ENCODE data around the gene ZNF219. TPM values are rescaled to one million over a fixed set of nuclear protein-coding genes. Genes with fewer than 3 reads are reported as not detected.

The ZNF219 gene
- total and polyA plus RNA-seq, 2 of the 13 experiments (the other 11 are each of a cell fraction or from before 2014, with no cell fraction given) = 34.5 to 36.6 TPM

- TF ChIP-seq HMGXB4 (CRISPR knock-in tag; IDR thresholded peaks at IDR 0.05; ENCODE audit: borderline replicate concordance in 1 of 2, low read depth in 1 of 2) (peak in 1 of 2 experiments; percentile 55; a peak in 2 of 4 replicates), FOXC1 (CRISPR knock-in tag; IDR thresholded peaks at IDR 0.05; ENCODE audit: borderline replicate concordance) (0 out of 2 replicates have a peak, but pooled peaks have one; percentile 24), ZNF678 (CRISPR knock-in tag; IDR thresholded peaks at IDR 0.05) (peak; percentile 31; the same call in 1 of the 2 replicates), NCOR1 (IDR thresholded peaks at IDR 0.05; ENCODE audit: borderline replicate concordance, low read length) (peak; percentile 22; the same call in 1 of the 2 replicates), JUND (CRISPR knock-in tag; IDR thresholded peaks at IDR 0.05) (no peak), SALL2 (CRISPR knock-in tag; IDR thresholded peaks at IDR 0.05) (no peak; the same call in 1 of the 2 replicates), ZNF567 (CRISPR knock-in tag; IDR thresholded peaks at IDR 0.05; ENCODE audit: borderline replicate concordance) (0 out of 2 replicates have a peak, but pooled peaks have one; percentile 44), ZNF451 (CRISPR knock-in tag; IDR thresholded peaks at IDR 0.05) (no peak), ZNF737 (CRISPR knock-in tag; IDR thresholded peaks at IDR 0.05; ENCODE audit: borderline replicate concordance) (0 out of 2 replicates have a peak, but pooled peaks have one; percentile 41), NFE2L2 (IDR thresholded peaks at IDR 0.05; ENCODE audit: low read length) (no peak), NRL (CRISPR knock-in tag; IDR thresholded peaks at IDR 0.05; ENCODE audit: borderline replicate concordance) (peak; percentile 98), MBNL3 (CRISPR knock-in tag; conservative IDR thresholded peaks at IDR 0.05) (no peak), TFE3 (CRISPR knock-in tag; IDR thresholded peaks at IDR 0.05) (no peak; the same call in 1 of the 2 replicates), GLI4 (CRISPR knock-in tag; IDR thresholded peaks at IDR 0.05; ENCODE audit: borderline replicate concordance) (no peak), ZNF709 (CRISPR knock-in tag; IDR thresholded peaks at IDR 0.05) (no peak), TRAFD1 (CRISPR knock-in tag; IDR thresholded peaks at IDR 0.05; ENCODE audit: borderline replicate concordance) (no peak), ZNF160 (CRISPR knock-in tag; IDR thresholded peaks at IDR 0.05) (no peak), TOPORS (CRISPR knock-in tag; IDR thresholded peaks at IDR 0.05) (0 out of 2 replicates have a peak, but pooled peaks have one; percentile 31), ZNF552 (CRISPR knock-in tag; IDR thresholded peaks at IDR 0.05; ENCODE audit: borderline replicate concordance) (0 out of 2 replicates have a peak, but pooled peaks have one; percentile 70), ZNF362 (CRISPR knock-in tag; IDR thresholded peaks at IDR 0.05; ENCODE audit: borderline replicate concordance) (peak; percentile 35), TCF12 (IDR thresholded peaks at IDR 0.05) (no peak), TCF12 (CRISPR knock-in tag; IDR thresholded peaks at IDR 0.05) (peak; percentile 72; the same call in 1 of the 2 replicates), ZNF557 (CRISPR knock-in tag; IDR thresholded peaks at IDR 0.05) (no peak)
These were observed 28.9 kb downstream of the ZNF219 start (continued) for GRCh38 chr14:21069388-21070082.

Measured in HepG2 (cell line).